K562 (cell line): ENCODE measurements around the gene ABHD18. TPM values are rescaled to one million over a fixed set of nuclear protein-coding genes. Genes with fewer than 3 reads are reported as not detected.

ENCODE experiments used
- ATAC-seq: fragments of 200-7000 bp; cut with Tn5 transposase; 3 replicates; pipeline ENCODE4 v1.9.1; 2020; ENCODE audit warnings: moderate library complexity
- BruUV-seq: library from RNA; stranded (reverse); fragments of 400-500 nt; replicated peaks from 2 replicates; lab custom pipeline; 2021; lab: Mats Ljungman, UMichigan
- CTCF ChIA-PET: fragments of 300-600 bp; formaldehyde crosslinking; extraction: SDS; loops from one replicate; lab custom pipeline; 2021; ENCODE audit warnings: low intra/inter-chr PET ratio; lab: Yijun Ruan, JAX
- POLR2A ChIA-PET: fragments of 300-600, 350-650 bp; sonication (Branson Sonifier 250); formaldehyde crosslinking; extraction: SDS; loops from one replicate; lab custom pipeline; 2021; ENCODE audit warnings: antibody characterized with exemption, inconsistent platforms; lab: Yijun Ruan, JAX
- DNase-seq, 4 experiments: peaks; one replicate each; pipeline versions ENCODE4 v3.0.0 to v3.0.0-alpha.2; 2011 to 2018; ENCODE audit warnings: low spot score in 3 of 4, mixed read lengths in 3 of 4; ENCODE audit errors: extremely low read depth in 1 of 4
- FAIRE-seq: peaks from 2 replicates; lab custom pipeline; 2011; peaks lifted over from hg19 to GRCh38; lab: Jason Lieb, UNC
- H2AFZ ChIP-seq: 2 replicates; pipeline ENCODE4 v1.6.0; 2011; ENCODE audit warnings: low read depth, low read length, control low read depth, inconsistent platforms
- H3K27ac ChIP-seq: fragments of 200-600 bp; 3 replicates; pipeline ENCODE4 v1.8.0; 2011; ENCODE audit warnings: low read depth, mild to moderate bottlenecking, control low read depth, inconsistent platforms, low read length, moderate library complexity, mixed read lengths; ENCODE audit errors: extremely low read depth
- H3K27me3 ChIP-seq, 2 experiments: fragments of 300-600 bp in 1 of 2; 2 replicates in 1 of 2; 3 replicates in 1 of 2; pipeline versions ENCODE4 v1.6.0 to v1.8.0; 2011; ENCODE audit warnings: inconsistent platforms in 2 of 2, low read length in 2 of 2, mild to moderate bottlenecking in 1 of 2, mixed read lengths in 1 of 2, moderate library complexity in 1 of 2; ENCODE audit not compliant: control insufficient read depth in 2 of 2, insufficient read depth in 2 of 2
- H3K36me3 ChIP-seq: fragments of 300-600 bp; 3 replicates; pipeline ENCODE4 v1.8.0; 2011; ENCODE audit warnings: mild to moderate bottlenecking, low read length, inconsistent platforms; ENCODE audit not compliant: control insufficient read depth, insufficient read depth
- H3K4me1 ChIP-seq, 2 experiments: fragments of 200-600 bp in 1 of 2; replicated peaks in 1 of 2; 2 replicates in 1 of 2; 3 replicates in 1 of 2; pipeline versions ENCODE4 v1.5.1 to v1.8.0; 2011; ENCODE audit warnings: inconsistent platforms in 2 of 2, low read length in 2 of 2, mild to moderate bottlenecking in 1 of 2, mixed read lengths in 1 of 2, moderate library complexity in 1 of 2; ENCODE audit not compliant: control insufficient read depth in 2 of 2, insufficient read depth in 2 of 2
- H3K4me2 ChIP-seq: 2 replicates; pipeline ENCODE4 v1.6.1; 2011; ENCODE audit warnings: low read length, control low read depth, inconsistent platforms, mixed read lengths; ENCODE audit not compliant: insufficient read depth
- H3K4me3 ChIP-seq: fragments of 200-600 bp; sonication (generic), shearing (Covaris generic); 2 replicates; pipeline ENCODE4 v1.5.1; 2016; ENCODE audit warnings: control low read depth, inconsistent platforms
- H3K79me2 ChIP-seq: fragments of 200-600 bp; 3 replicates; pipeline ENCODE4 v1.8.0; 2011; ENCODE audit warnings: low read length, inconsistent platforms; ENCODE audit not compliant: control insufficient read depth, insufficient read depth
- H3K9ac ChIP-seq, 2 experiments: 2 replicates each; pipeline versions ENCODE4 v1.6.0 to v1.6.1; 2011; ENCODE audit warnings: low read depth in 2 of 2, low read length in 2 of 2, control low read depth in 1 of 2, inconsistent platforms in 1 of 2, mild to moderate bottlenecking in 1 of 2, mixed read lengths in 1 of 2; ENCODE audit not compliant: insufficient read depth in 1 of 2
- H3K9me1 ChIP-seq: one replicate; pipeline ENCODE4 v1.6.0; 2011; ENCODE audit warnings: inconsistent platforms, mild to moderate bottlenecking, low read length, moderate library complexity; ENCODE audit not compliant: control insufficient read depth, insufficient read depth
- H3K9me3 ChIP-seq: replicated peaks from 2 replicates; pipeline ENCODE4 v1.5.1; 2011; ENCODE audit warnings: low read depth, low read length, inconsistent platforms; ENCODE audit not compliant: control insufficient read depth, insufficient read depth
- H4K20me1 ChIP-seq: replicated peaks from 2 replicates; pipeline ENCODE4 v1.6.1; 2011; ENCODE audit warnings: low read length, inconsistent platforms, mixed read lengths; ENCODE audit not compliant: control insufficient read depth, insufficient read depth
- CTCF ChIP-seq, 3 experiments: IDR thresholded peaks in 2 of 3; conservative IDR thresholded peaks in 1 of 3; 2 replicates each; pipeline ENCODE4 v1.5.1; 2011 to 2012; ENCODE audit warnings: low read length in 3 of 3, mild to moderate bottlenecking in 3 of 3, control low read depth in 2 of 3, improper control_type of control experiment in 1 of 3, inconsistent platforms in 1 of 3, low read depth in 1 of 3, mixed read lengths in 1 of 3, moderate library complexity in 1 of 3; ENCODE audit not compliant: insufficient read depth in 2 of 3
- RFX1 ChIP-seq: fragments of 450-650 bp; IDR thresholded peaks from 2 replicates; pipeline ENCODE4 v1.6.1; 2016; ENCODE audit warnings: mild to moderate bottlenecking, moderate library complexity
- SPI1 ChIP-seq: IDR thresholded peaks from 2 replicates; pipeline ENCODE4 v1.6.1; 2011; ENCODE audit warnings: low read depth, low read length, control low read depth, borderline replicate concordance
- ZNF507 ChIP-seq: conservative IDR thresholded peaks from 2 replicates; pipeline ENCODE4 v1.6.1; 2017; ENCODE audit warnings: missing genetic modification characterization, missing compliant biosample characterization
- ZNF75A ChIP-seq: fragments of 450-650 bp; formaldehyde crosslinking; IDR thresholded peaks from 2 replicates; pipeline ENCODE4 v1.4.0; 2020; ENCODE audit warnings: mild to moderate bottlenecking
- WGBS: fragments of 100-300 bp; shearing (Covaris generic); methylation state at CpG from one replicate; pipeline ENCODE4 v1.1.6; 2016; ENCODE audit warnings: low coverage, mixed read lengths; ENCODE audit not compliant: insufficient coverage; ENCODE audit errors: missing lambda C conversion rate; 5-methylcytosine and 5-hydroxymethylcytosine counted together
- in situ Hi-C: fragments of 300-500 bp; cut with MboI; formaldehyde crosslinking; loops from 4 replicates; pipeline ENCODE4 v1.15.0; 2018; ENCODE audit warnings: inconsistent platforms, mixed read lengths
- intact Hi-C: fragments of 100-400 bp; cut with micrococcal nuclease; formaldehyde crosslinking; loops from 2 replicates; pipeline ENCODE4 v1.14.2; 2022
- polyA plus RNA-seq, 8 experiments: library from polyadenylated mRNA; depleted of rRNA in 4 of 8; stranded (reverse) in 5 of 8; unstranded in 3 of 8; fragments of >200 nt; fragmentation: Nextera tagmentation in 2 of 8; fragmentation: Illumina TruSeq in 1 of 8; extraction: Ambion mirVana in 2 of 8; extraction: Trizol in 1 of 8; gene quantifications; 2 replicates each; pipeline versions ENCODE4 v1.2.1 to v1.2.3, GENCODE V29; 2011 to 2014; ENCODE audit warnings: inconsistent platforms in 1 of 8, missing spikeins in 1 of 8
- total RNA-seq, 7 experiments: library from RNA; depleted of rRNA in 6 of 7; stranded (reverse); fragments of >200 nt in 6 of 7; fragmentation: Illumina TruSeq in 2 of 7; extraction: Trizol in 2 of 7; gene quantifications; 2 replicates each; pipeline versions ENCODE4 v1.2.1 to v1.2.3, GENCODE V29; 2011 to 2021; ENCODE audit warnings: low replicate concordance in 1 of 7

ABHD18 gene
- total and polyA plus RNA-seq, 9 of the 15 experiments (the other 6 are each of a cell fraction or from before 2014, with no cell fraction given): 6.1 to 25.0 (median 16.0) TPM

DNA sequence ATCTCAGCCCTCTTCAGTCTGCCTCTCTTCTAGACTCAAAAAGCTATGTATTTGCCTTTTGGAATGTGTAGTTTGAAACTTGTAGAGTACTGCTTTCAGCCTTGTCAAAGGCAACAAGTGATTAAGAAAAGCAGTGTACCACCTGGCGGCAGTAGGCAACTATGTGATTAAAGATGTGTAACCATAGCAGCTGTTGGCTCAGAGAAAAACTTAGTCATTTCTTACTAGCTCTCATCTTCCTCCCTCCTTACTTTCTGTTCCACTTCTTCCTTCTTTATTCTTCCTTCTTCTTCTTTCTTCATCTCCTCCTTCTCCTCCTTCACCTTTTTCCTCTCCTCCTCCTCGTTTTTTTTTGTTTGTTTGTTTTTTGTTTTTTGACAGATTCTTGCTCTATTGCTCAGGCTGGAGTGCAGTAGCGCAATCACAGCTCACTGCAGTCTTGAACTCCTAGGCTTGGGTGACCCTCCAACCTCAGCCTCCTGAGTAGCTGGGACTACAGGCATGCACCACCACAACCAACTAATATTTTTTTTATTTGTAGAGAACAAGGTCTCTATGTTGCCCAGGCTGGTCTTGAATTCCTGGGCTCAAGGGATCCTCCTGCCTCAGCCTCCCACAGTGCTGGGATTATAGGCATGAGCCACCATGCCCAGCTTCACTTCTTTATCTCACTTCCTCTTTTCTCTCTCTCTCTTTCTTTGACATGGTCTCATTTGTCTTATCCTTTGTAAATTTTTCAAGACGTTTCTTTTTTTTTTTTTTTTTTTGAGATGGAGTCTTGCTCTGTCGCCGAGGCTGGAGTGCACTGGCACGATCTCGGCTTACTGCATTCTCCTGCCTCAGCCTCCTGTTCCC lies 32.6 kb downstream of the ABHD18 start:
- no peak overlapping the region for H2AFZ ChIP-seq
- CTCF ChIA-PET: no interaction called here
- intact Hi-C loops (no loop called here), in situ Hi-C loops (no loop called here)
- ATAC-seq (peak; percentile 39; the same call in 1 of the 3 replicates), FAIRE-seq (no peak), DNase-seq (no peak)
- no peaks in the 10 kb centered on the region for H3K4me1 ChIP-seq
- no peak overlapping the region for H3K4me3 ChIP-seq
- no peak overlapping the region for H3K9ac ChIP-seq
- 62% methylated on average over 5 of the region's 8 CpGs for WGBS
- no peak overlapping the region for H3K4me2 ChIP-seq
- BruUV-seq: no TSS peak
- 0 out of 2 replicates have a peak, but pooled peaks cover 2% of the 10 kb centered on the region for H3K9me3 ChIP-seq
- POLR2A ChIA-PET: interaction anchor here (0.6 kb wide), 1 partner anchor 12 kb away, joined by 3 read pairs; no protein-coding TSS in a partner anchor
- no peak overlapping the region for H3K27ac ChIP-seq
- no peaks in the 10 kb centered on the region for H4K20me1 ChIP-seq
- H3K36me3 ChIP-seq: peaks cover 13% of the 10 kb centered on the region; the same call in 1 of the 3 replicates
- no peaks in the 10 kb centered on the region for H3K27me3 ChIP-seq
- no peak for TF ChIP-seq ZNF75A
- peak; percentile 75 for TF ChIP-seq SPI1
- TF ChIP-seq ZNF507 (tag): no peak
- peak in 1 of 3 experiments; percentile 12; a peak in 1 of 6 replicates for TF ChIP-seq CTCF (IDR thresholded peaks at IDR 0.05 in 2 of 3, conservative IDR thresholded peaks at IDR 0.05 in 1 of 3; ENCODE audit: insufficient read depth in 2 of 3, low read depth in 1 of 3, low read length in 3 of 3)
- TF ChIP-seq RFX1: peak; percentile 47; the same call in 1 of the 2 replicates
- H3K9me1 ChIP-seq: no peaks in the 10 kb centered on the region
- H3K79me2 ChIP-seq: no peaks in the 10 kb centered on the region
